Fibroblast of mammary gland (primary cell): ENCODE results near the gene LGALS14.
"Not testable (repeated sequence)": the region's sequence is repeated elsewhere in the genome, so short reads cannot be mapped to it uniquely, and the experiment has no call there.

Source experiments
- DNase-seq: peaks from one replicate; pipeline ENCODE4 v3.0.0-alpha.2; 2010; ENCODE audit warnings: low read depth
- H3K4me3 ChIP-seq: 2 replicates; pipeline ENCODE4 v1.5.1; 2011; ENCODE audit warnings: low read depth, mild to moderate bottlenecking, low read length, moderate library complexity; ENCODE audit not compliant: control insufficient read depth
- TF ChIP-seq, protein P1 (sequence below): conservative IDR thresholded peaks from 2 replicates; pipeline ENCODE4 v1.5.1; 2011; ENCODE audit warnings: low read depth, low read length, inconsistent platforms; ENCODE audit not compliant: control insufficient read depth, insufficient read depth

LGALS14 gene

DNA sequence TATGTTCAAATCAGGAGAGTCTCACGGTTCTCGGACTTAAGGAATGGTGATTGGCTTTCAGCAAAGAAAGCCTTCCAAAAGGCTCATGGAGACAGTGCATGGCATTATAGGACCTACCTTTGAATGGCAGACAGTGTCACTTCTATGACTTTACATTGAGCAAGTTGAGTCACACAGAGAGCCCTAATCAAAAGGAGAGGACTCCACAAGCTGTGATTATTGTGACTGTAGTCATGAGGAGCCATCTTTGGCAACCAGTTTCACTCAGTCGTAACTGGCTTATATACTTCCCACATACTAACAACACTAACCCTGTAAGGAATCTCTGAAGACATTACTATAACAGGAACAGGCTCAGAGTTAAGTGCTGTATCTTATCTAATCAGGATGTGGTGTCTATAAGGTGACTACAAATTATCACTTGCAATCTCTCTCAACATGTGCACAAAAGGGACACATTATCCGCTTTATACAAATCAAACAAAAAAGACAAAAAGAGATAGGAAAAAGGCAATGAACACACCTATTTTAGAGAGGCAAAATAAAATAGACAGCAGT, 6.1 kb downstream of the LGALS14 start:
- TF ChIP-seq, protein P1, sequence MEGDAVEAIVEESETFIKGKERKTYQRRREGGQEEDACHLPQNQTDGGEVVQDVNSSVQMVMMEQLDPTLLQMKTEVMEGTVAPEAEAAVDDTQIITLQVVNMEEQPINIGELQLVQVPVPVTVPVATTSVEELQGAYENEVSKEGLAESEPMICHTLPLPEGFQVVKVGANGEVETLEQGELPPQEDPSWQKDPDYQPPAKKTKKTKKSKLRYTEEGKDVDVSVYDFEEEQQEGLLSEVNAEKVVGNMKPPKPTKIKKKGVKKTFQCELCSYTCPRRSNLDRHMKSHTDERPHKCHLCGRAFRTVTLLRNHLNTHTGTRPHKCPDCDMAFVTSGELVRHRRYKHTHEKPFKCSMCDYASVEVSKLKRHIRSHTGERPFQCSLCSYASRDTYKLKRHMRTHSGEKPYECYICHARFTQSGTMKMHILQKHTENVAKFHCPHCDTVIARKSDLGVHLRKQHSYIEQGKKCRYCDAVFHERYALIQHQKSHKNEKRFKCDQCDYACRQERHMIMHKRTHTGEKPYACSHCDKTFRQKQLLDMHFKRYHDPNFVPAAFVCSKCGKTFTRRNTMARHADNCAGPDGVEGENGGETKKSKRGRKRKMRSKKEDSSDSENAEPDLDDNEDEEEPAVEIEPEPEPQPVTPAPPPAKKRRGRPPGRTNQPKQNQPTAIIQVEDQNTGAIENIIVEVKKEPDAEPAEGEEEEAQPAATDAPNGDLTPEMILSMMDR: no peak
- no peak overlapping the region for H3K4me3 ChIP-seq
- DNase-seq: no peak

DNA sequence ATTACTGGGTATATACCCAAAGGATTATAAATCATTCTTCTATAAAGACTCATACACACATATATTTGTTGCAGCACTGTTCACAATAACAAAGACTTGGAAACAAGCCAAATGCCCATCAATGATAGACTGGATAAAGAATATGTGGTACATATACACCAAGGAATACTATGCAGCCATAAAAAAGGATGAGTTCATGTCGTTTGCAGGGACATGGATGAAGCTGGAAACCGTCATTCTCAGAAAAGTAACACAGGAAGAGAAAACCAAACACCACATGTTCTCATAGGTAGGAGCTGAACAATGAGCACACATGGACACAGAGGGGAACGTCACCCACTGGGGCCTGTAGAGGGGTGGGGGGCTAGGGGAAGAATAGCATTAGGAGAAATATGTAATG, 15.9 kb downstream of the LGALS14 start:
- not testable (repeated sequence) for DNase-seq, H3K4me3 ChIP-seq

DNA sequence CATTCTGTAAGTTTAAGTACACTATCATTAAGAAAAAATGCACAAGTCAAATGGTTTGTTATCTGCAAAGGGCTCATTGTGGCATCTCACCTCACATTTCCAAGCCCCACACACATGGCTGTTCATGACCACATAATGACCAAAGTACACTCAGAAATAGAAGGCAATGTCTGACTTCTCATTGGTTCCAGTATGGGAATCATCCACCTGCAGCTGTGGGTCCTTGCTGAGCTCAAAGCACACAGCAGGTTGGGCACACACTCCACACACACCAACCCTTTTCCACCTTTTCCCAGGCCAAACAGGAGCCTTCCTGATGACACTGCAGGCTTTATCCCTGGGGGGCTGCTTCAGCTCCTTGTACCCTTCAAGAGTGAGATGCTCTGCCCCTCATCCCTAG, 21.7 kb downstream of the LGALS14 start:
- TF ChIP-seq, protein P1: no peak
- DNase-seq: no peak

DNA sequence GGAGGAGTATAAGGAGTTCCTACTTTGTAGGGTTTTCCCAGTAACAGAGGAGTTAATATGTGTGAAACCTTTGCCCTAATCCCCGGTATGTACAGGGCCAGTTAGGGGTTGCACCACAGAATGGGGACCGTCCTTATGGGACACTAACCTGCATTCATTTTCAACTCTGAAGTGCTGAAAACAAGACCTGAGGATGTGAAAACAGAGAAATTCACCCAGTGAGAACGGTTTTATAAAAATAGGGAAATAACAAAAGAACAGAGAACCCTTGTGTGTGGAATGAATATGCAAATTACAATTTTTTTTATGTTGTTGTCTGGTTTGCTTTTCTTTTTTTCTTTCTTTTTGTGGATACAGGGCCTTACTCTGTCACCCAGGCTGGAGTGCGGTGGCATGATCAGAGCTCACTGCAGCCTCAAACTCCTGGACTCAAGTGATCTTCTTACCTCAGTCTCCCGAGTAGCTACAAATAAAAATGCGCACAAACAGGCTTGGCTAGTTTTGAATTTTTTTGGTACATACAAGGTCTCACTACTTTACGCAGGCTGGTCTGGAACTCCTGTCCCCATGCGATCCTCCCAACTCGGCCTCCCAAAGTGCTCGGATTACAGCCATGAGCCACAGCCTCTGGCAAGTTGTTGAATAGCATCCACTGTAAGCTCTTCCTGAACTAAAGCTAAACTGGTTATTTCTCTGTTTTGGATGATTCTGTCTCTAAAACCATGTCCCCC, 23.0 kb downstream of the LGALS14 start:
- H3K4me3 ChIP-seq: no peak overlapping the region
- no peak for DNase-seq
- TF ChIP-seq, protein P1: no peak

More for the DNA sequence above, 21.7 kb downstream of the LGALS14 start:
- H3K4me3 ChIP-seq: no peak overlapping the region

DNA sequence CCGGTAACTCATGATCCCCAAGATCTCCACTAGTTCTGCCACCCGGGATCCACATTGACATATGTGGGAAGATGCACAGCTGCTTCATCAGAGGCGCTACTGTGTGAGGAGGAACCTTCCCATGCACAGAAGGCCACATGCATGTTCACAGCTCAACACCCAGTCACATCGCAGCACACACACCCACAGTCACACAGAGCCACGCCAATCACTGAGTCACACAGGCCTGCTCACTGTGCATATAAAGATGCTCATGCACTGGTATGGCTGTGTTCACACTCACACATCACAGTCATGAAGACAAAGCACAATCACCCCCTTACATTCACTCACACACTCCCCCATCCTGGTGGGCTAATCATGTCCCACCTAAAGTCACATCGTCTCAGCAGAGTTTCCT, 23.8 kb downstream of the LGALS14 start:
- no peak overlapping the region for H3K4me3 ChIP-seq
- TF ChIP-seq, protein P1: no peak
- no peak for DNase-seq

- no peak overlapping the region for H3K4me3 ChIP-seq
- TF ChIP-seq, protein P1: no peak
- no peak for DNase-seq
Observed at GRCh38 chr19:39729594-39729993, 25.3 kb downstream of the LGALS14 start.

GRCh38 chr19:39731685-39732084, 27.4 kb downstream of the LGALS14 start:
- no peak for DNase-seq
- TF ChIP-seq, protein P1: no peak

More at GRCh38 chr19:39731685-39732084, 27.4 kb downstream of the LGALS14 start:
- H3K4me3 ChIP-seq: no peak overlapping the region
